Left lobe of liver (tissue), 2 donors: ENCODE results near the gene KIT. TPM values are rescaled to one million over a fixed set of nuclear protein-coding genes. Genes with fewer than 3 reads are reported as not detected.
A peak's percentile ranks its signal among the peaks of the same experiment; 100 is the strongest.

ENCODE experiments used
- ATAC-seq: fragments of 200-7000 bp; cut with Tn5 transposase; one replicate; pipeline ENCODE4 v1.9.1; 2020; ENCODE audit warnings: mild to moderate bottlenecking, moderate library complexity
- DNase-seq: peaks from one replicate; pipeline ENCODE4 v3.0.0-alpha.2; 2020; ENCODE audit warnings: low spot score
- total RNA-seq: library from RNA; stranded (reverse); gene quantifications from one replicate; pipeline ENCODE4 v1.2.1, GENCODE V29; 2021
- donor health status: DM: no; HTN: no; CAD: no; lungs with moderate emphysema.
- donor health status: DM: no; HTN: yes; CAD: no.

KIT gene
- total RNA-seq, 1 donor from 2014 or later: 0.23 TPM

DNA sequence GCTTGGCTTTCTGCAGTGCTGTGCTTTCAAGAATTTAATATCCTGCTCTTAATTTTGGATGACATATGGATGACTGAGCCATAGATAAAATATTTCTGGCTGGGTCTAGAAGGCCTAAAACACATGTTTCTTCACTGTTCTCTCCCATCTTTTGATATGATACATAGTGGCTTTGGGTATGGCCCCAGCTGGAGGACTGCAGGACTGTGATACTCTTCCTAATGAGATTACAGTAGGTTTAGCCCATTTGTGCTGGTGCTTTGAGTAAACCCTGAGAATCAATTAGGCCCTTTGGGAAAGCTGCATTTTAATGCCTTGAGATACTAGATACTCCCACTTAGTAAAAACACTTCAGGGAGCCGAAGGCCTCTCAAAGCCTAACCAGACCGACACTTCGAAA is 38.0 kb downstream of the KIT start:
- ATAC-seq: no peak
- DNase-seq: no peak

DNA sequence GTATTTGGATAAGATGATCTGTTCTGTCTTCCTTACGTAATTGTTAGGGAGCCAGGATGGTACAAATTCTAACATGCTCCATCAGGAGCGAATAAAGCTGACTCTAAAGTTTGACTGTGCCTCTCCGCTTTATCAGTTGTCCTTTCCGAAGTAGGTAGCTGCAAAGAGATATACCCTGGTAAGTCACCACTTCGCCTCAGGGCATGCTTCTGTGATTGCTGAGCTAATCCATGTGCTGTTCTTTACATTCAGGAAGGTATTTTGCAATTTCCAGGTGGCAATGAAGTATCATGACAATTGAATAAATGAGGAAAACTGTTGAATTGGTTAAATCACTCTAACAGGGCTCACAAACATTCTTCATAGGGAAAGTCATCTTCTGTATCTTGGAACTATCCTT is 38.9 kb downstream of the KIT start:
- no peak for ATAC-seq

DNA sequence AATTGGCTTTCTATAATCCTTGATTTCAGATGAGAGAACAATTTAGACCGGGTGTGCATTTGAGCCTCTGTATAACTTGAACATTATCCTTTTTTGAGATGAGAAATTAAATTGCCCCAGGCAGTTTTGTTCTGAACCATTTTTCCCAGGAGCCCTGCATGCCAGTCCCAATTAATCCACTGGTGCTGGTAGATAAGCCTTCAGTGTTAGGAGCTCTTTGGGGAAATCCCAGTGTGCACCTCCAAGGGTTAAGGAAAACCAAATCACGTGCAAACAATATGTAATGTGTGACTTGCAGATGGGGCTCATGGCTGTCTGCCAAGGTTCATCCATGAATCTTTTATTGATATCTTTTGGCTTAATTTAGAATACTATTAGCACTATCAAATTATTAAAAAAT is 43.2 kb downstream of the KIT start:
- ATAC-seq (no peak), DNase-seq (no peak)

More for the DNA sequence above, 38.9 kb downstream of the KIT start:
- DNase-seq: no peak

DNA sequence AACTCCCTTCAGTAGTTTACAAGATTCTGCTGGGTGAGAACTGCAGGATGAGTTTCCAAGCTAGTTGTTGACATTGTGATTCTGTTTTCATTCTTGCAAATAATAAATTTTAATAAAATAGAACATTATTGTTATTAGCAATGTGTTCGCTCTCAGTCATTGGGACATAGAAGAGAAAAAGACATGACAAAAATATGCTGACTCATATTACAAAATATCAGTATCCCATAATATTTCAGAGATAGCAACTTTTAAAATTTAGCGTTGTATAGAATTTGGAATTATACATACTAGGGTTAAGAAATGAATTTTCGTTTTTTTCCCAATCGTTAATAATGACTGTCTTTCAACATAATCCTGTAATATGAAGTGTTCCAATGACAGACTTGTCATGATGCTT is 45.4 kb downstream of the KIT start:
- ATAC-seq (no peak), DNase-seq (no peak)

DNA sequence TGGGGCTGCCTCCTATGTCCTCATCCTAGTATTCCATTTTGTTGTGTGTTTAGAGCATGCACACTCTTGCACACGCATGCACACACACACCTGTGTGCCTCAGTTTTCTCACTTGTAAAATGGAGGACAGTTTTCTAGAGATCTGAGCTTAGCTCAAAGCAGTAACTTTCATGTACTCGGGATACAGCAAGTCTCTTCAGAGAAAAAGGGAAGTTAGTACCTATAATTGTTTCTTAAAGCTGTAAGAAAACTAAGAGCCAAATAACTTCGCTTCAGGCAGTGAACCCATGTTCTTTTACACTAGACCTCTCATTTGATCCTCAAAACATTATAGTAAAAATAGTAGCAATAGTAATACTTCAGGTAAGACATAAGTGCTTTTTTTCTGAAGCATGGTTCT is 49.6 kb downstream of the KIT start:
- DNase-seq: no peak
- no peak for ATAC-seq

GRCh38 chr4:54708339-54709279 is 50.9 kb downstream of the KIT start:
- no peak for ATAC-seq
- DNase-seq: no peak

- no peak for DNase-seq
These were observed 51.6 kb downstream of the KIT start for GRCh38 chr4:54709400-54709799.

DNA sequence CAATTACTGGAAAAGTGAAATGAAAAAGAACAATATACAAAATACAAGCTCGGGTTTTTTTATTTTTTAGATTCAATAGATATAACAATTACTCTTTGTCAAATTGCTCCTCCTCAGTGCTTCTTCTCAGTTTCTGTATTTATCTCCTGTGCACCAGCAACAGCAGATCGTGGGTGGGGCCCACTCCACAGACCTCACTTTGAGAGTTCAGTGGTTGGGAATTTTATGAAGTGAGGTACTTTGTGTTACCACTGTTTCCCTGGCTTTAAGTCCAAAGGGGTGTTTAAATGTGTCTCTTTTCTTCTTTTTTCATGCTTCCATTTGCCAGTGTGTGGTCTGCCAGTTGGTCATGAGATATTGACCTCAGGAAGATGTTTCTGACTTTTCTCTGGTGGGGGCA is 54.4 kb downstream of the KIT start:
- DNase-seq (no peak), ATAC-seq (no peak)

More at GRCh38 chr4:54709400-54709799, 51.6 kb downstream of the KIT start:
- no peak for ATAC-seq

GRCh38 chr4:54714631-54715030 is 56.9 kb downstream of the KIT start:
- ATAC-seq (no peak), DNase-seq (no peak)

- no peak for ATAC-seq
These were observed 58.8 kb downstream of the KIT start for GRCh38 chr4:54716478-54717065.

GRCh38 chr4:54717694-54718093 is 59.9 kb downstream of the KIT start:
- ATAC-seq (no peak), DNase-seq (no peak)

More at GRCh38 chr4:54716478-54717065, 58.8 kb downstream of the KIT start:
- no peak for DNase-seq

DNA sequence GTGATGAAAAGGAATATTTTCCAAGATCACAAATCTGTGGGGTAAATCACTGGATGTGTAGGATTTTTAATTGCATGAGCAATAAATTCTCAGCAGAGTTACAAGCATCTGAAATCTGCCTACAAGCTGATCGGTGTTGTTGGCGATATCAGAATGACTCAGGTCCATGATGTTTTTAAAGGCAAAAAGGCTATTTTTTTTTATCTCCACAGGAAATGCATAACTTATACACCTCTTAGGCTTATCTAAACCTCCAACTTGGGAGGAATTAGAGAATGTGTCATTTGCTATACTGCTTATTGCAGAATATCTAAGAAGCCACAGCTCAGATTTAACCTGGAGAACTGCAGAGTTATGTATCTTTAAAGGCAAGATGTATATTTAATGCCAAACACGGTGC is 61.6 kb downstream of the KIT start:
- ATAC-seq (no peak), DNase-seq (no peak)

DNA sequence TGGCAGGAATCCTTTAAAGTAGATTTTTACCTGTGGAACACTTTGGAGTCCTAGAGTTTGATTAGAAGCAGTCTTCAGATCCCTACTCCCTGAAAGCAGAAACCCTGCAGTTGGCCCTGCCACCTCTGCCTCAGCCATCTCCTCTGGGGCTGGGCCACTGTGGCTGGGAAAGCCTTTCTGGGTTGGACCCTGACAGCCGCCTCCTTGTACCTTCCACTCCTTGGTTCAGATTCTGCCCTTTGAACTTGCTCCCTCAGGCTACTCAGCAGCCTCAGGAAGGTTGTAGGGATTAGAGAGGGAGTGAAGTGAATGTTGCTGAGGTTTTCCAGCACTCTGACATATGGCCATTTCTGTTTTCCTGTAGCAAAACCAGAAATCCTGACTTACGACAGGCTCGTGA is 65.5 kb downstream of the KIT start:
- ATAC-seq (no peak), DNase-seq (no peak)

DNA sequence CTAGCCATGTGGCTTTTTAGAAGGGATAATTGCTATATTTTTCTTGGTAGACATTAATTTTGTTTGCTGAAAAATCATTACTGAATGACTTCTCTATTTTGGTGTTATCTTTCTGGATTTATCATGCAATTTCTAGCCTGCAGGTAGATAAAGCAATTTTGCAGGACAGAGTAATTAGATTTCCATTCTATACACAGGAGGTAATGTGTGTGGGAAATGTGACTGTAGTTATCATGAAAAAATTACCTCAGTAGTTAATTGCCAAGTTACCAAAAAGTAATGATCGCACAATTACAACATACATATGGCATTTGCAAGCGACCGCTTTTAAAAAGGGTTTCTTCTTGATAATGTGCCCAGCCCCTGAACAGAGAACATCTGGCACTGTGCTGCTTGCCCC is 66.1 kb downstream of the KIT start:
- ATAC-seq: no peak
- DNase-seq: no peak

DNA sequence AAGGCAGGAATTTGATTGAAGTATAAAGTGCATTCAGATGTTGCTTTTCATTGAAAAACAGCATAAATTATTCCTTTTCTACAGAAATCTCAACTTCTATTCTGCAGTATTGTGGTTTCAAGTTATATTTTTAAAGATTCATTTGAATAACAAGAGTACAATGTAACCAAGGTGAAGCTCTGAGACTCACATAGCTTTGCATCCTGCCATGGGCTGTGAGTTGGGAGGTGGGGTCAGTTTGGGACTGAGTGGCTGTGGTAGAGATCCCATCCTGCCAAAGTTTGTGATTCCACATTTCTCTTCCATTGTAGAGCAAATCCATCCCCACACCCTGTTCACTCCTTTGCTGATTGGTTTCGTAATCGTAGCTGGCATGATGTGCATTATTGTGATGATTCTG is 69.2 kb downstream of the KIT start:
- DNase-seq (no peak), ATAC-seq (no peak)

- no peak for DNase-seq
- ATAC-seq: no peak
These were observed 69.6 kb downstream of the KIT start for GRCh38 chr4:54727346-54727745.

DNA sequence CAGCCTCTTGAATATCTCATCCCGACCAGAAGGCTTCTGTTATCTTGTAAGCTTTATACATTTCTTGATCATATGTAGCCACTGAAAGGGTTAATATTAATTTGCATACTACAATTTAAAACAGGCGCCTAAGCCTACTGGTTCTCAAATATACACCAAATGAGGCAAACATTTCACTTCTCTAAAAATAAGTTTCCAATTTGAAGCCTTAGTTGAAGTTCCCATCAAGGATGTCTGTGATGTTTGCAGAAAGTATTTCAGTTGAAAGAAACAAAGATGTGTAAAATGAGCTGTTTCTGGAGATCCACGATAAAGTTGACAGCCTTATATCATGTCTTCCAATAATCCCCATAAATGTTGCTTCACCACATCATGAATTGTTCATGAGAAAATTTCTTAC is 70.6 kb downstream of the KIT start:
- DNase-seq (no peak), ATAC-seq (no peak)

- ATAC-seq: no peak
These were observed 71.5 kb downstream of the KIT start for GRCh38 chr4:54729256-54729655.

DNA sequence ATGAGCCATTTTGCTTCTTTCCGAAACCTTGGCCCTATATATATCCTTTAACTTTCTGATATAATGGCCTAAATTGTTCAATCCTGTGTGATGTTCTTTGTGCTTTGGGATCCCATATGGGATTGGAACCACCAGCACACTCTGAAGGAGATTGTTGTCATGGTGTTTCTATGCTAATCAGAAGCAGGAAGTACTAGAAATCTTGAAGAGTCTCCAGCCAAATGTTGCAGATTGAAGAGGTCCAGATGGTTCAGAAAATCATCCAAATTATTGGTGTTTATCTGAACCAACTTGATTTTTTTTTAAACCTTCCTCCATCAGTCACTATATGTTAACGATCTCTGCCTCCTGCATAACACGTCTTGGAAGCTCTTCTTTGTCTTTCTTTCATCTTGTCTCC is 72.8 kb downstream of the KIT start:
- no peak for ATAC-seq
- no peak for DNase-seq

More at GRCh38 chr4:54729256-54729655, 71.5 kb downstream of the KIT start:
- DNase-seq: no peak

DNA sequence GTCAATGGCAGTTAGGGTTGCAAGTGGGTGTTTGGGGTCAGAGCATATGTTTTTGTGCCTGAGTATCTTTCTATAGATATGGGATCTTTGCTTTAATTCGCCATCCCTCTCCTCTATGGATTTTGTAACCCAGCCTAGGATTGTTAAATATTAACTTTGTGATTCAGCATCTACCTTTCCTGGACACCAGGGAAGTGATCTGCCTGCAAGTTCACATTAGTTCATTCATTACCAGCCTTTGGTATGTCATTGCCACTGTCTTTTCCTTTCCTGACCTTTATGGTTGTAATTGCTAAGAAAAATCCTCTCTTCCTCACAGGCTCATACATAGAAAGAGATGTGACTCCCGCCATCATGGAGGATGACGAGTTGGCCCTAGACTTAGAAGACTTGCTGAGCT is 73.8 kb downstream of the KIT start:
- ATAC-seq (peak; percentile 52), DNase-seq (no peak)

DNA sequence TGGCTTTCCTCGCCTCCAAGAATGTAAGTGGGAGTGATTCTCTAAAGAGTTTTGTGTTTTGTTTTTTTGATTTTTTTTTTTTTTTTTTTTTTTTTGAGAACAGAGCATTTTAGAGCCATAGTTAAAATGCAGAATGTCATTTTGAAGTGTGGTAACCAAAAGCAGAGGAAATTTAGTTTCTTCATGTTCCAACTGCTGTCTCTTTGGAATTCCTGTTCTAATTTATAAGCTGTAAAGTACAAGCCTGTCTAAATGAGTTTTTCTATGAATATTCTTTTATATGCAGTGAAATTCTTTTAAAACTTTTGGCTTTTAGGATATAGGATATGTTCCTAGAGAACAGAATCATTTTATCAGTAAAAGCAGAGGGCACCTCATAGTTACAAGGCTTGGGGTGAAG is 74.2 kb downstream of the KIT start:
- DNase-seq (no peak), ATAC-seq (no peak)

- ATAC-seq (no peak), DNase-seq (no peak)
These were observed 79.7 kb downstream of the KIT start for GRCh38 chr4:54737421-54737820.
